GM18505 (cell line): ENCODE measurements around the gene DEGS2.
"Not testable (repeated sequence)": the region's sequence is repeated elsewhere in the genome, so short reads cannot be mapped to it uniquely, and the experiment has no call there.

ENCODE experiments used
- ATAC-seq: cut with Tn5 transposase; IDR thresholded peaks from one replicate; pipeline ENCODE4 v1.9.1; 2021; ENCODE audit not compliant: unreplicated experiment
- POLR2A ChIP-seq: IDR thresholded peaks from 4 replicates; pipeline ENCODE4 v1.6.1; 2011; ENCODE audit warnings: borderline replicate concordance; ENCODE audit not compliant: insufficient read depth, insufficient read length; ENCODE audit errors: extremely low read depth

DEGS2 gene

DNA sequence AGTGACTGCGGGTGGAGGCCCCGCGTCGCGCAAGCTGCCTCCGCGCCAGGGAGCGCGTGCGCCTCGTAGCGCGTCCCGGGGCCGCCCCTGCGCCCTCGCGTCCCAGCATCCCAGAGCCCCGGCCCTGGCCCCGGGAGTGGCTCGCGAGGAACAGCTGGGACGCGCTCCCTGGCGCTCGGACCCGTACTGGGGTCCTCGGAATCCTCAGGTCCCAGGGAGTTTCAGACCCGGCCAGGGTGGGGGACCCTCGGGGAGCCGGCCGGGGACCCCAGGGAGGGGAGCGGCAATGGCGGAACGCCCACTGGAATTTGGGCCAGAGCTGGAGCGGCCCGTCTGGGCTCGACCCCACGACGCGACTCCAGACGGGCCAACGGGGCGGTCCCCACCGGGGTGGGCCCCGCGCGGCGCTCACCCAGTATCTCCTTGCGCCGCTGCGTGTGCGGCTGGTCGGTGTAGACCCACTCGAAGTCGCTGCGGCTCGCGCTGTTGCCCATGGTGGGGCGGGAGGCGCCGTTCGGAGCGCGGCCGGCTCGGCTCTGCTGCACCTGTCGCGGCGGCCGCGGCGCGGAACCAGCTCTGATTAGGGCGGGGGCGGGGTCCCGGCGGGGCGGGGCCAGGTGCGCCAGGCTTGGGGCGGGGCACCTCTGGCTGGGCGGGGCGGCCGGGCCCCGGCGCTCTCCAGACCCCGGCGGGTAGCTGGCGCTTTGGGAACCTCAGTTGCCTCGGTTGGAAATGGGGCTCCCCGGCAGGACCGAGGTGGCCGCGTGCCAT, at the start of gene DEGS2:
Gene DEGS2, minus strand, starts transcription at position 552 of the 771 bp plus-strand sequence. Its CDS starts 58 bp downstream, at position 494.
- ATAC-seq = peak; percentile 61
- no peak for TF ChIP-seq POLR2A

DNA sequence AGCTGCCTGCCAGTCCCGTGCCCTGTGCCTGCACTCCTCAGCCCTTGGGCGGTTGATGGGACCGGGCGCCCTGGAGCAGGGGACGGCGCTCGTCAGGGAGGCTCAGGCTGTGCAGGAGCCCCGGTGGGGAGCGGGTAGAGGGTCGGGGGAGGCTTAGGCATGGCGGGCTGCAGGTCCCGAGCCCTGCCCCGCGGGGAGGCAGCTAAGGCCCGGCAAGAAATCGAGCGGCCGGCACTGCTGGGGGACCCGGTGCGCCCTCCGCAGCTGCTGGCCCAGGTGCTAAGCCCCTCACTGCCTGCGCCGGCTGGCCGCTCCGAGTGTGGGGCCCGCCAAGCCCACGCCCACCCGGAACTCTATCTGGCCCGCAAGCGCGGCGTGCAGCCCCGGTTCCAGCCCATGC, 48.7 kb upstream of the DEGS2 start:
- ATAC-seq = not testable (repeated sequence)

DNA sequence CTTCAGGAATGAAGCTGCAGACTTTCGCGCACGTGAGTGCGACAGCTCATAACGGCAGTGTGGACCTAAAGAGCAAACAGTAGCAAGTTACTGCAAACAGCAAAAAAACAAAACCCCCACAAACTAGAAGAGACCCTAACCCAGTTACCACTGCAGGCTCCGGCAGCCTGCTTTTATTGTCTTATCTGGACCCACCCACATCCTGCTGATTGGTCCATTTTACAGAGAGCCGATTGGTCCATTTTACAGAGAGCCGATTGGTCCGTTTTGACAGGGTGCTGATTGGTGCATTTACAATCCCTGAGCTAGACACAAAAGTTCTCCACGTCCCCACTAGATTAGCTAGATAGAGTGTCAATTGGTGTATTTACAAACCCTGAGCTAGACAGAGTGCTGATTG, 48.1 kb upstream of the DEGS2 start:
- not testable (repeated sequence) for ATAC-seq

DNA sequence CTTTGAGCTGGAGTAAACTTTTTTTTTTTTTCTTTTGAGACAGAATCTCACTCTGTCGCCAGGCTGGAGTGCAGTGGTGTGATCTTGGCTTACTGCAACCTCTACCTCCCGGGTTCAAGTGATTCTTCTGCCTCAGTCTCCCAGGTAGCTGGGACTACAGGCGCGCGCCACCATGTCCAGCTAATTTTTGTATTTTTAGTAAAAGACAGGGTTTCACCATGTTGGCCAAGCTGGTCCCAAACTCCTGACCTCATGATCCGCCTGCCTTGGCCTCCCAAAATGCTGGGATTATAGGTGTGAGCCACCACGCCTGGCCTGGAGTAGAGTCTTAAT, 45.4 kb upstream of the DEGS2 start:
- ATAC-seq = not testable (repeated sequence)

DNA sequence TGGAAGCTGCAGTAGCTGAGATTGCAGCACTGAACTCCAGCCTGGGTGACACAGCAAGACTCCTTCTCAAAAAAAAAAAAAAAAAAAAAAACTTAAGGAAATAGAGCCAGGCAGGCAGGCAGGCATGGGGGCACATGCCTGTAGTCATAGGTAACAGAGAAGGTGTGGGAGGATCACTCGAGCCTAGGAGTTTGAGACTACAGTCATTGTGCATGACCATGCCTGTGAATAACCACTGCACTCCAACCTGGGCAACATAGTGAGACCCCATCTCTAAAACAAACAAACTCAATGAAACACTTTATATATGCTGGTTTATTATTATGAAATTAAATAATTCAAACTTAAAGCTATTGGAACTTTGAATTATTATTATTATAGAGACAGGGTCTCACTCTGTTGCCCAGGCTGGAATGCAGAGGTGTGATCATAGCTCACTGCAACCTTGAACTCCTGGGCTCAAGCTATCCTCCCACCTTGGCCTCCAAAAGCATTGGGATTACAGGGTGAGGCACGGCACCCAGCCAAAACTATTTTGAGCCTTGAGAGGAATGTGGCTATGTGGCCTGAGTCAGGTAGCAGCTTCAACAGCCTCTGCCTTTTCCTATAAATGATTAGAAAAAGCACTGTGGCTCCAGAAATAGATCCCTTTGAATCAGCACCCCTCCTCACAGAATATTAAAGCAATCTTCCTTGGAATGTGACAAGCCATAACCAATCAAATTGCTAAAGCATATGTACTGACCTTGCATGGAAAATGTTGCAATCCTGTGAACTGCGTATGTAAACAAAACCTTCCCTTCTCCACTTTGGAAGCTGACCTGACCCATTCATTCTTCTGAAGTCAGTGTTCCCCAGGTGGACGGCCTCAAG, 44.8 kb upstream of the DEGS2 start:
- TF ChIP-seq POLR2A = no peak
- no peak for ATAC-seq

DNA sequence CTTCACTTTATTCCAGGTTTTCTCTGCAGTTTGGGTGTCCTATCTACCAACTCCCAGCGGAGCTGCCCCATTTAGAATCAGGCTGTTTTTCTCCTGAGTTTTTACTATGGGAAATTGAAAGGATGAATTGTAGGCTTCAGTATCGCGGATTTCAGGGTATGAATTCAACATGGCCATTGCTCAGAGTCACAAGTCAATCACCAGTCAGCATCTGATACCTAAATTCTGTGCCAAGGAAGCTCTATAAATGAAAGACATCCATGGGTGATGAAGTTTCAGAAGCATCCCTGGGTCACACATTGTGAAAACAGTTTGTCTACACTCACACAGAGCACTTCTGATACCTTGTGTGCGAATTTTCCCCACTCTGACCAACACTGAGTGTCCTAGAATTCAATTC, 43.7 kb upstream of the DEGS2 start:
- ATAC-seq = no peak
- TF ChIP-seq POLR2A = no peak

DNA sequence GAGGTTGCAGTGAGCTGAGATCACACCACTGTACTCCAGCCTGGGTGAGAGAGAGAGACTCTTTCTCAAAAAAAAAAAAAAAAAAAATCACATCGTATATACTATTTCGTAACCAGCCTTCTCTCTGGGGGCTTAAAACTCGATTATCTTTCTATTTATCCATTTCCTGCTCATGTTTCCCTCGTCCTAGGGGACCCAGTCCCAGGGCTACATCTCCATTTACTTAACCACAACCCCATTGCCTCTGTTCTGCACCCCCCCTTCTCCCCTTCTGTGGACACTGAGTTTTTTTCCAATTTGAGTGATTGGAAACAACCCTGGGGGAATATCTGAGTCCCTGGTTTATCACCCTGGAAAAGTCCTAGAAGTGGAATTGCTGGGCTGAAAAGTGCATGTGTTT, 43.3 kb upstream of the DEGS2 start:
- no peak for ATAC-seq
- no peak for TF ChIP-seq POLR2A

DNA sequence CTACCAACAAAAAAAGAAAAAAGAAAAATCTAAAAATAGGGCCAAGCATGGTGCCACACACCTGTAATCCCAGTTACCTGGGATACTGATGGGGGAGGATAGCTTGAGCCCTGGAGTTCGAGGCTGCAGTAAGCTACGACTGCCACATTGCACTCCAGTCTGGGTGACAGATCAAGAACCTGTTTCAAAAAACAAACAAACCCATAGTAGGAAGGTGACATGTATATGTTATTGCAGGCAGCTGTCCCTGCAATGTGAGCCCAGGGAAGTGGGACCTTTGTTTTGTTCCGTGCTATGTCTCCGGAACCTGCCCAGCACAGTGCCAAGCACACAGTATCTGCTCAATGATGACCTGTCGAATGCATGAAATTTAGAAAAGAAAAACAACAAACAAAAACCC, 42.3 kb upstream of the DEGS2 start:
- TF ChIP-seq POLR2A = no peak
- no peak for ATAC-seq

DNA sequence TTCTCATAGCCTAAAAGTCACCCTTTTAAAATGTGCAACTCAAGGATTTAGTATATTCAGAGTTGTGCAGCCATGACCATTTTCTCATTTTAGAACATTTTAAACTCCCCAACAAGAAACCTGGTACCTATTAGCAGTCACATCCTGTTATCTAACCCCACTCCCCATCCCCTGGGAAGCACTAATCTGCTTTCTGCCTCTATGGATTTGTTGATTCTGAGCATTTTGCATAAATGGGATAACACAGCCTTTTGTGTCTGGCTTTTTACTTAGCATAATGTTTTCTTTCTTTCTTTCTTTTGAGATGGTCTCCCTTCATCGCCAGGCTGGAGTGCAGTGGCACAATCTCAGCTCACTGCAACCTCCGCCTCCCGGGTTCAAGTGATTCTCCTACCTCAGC, 40.9 kb upstream of the DEGS2 start:
- no peak for TF ChIP-seq POLR2A
- ATAC-seq = no peak

DNA sequence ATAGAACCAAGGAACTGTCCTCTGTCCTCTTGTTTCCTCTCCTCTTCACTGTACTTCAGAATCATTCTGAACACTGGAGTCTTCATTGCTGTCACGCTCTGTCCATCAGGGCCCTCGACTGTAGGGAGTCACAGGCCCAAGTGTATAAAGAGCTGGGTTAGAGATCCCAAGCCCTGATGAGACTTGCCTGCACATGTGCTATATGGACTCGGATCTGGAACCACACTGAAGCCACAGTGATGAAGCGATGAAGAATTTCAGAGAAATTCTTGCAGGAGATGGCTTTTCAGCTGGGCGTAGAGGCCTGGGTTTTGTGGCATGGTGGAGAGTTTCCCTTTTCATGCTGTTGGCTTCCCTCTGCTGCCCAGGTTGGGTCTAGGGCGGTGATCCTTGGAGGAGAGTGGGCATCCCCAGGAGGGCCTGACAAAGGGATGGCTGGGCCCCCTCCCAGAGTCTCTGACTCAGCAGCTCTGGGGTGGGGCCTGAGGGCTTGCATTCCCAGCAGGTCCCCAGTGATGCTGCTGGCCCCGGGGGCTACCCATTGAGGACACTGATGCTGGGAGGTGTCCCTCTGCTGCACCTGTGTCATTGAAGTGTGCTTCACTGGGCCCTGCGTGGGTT, 39.9 kb upstream of the DEGS2 start:
- no peak for ATAC-seq
- TF ChIP-seq POLR2A = no peak

DNA sequence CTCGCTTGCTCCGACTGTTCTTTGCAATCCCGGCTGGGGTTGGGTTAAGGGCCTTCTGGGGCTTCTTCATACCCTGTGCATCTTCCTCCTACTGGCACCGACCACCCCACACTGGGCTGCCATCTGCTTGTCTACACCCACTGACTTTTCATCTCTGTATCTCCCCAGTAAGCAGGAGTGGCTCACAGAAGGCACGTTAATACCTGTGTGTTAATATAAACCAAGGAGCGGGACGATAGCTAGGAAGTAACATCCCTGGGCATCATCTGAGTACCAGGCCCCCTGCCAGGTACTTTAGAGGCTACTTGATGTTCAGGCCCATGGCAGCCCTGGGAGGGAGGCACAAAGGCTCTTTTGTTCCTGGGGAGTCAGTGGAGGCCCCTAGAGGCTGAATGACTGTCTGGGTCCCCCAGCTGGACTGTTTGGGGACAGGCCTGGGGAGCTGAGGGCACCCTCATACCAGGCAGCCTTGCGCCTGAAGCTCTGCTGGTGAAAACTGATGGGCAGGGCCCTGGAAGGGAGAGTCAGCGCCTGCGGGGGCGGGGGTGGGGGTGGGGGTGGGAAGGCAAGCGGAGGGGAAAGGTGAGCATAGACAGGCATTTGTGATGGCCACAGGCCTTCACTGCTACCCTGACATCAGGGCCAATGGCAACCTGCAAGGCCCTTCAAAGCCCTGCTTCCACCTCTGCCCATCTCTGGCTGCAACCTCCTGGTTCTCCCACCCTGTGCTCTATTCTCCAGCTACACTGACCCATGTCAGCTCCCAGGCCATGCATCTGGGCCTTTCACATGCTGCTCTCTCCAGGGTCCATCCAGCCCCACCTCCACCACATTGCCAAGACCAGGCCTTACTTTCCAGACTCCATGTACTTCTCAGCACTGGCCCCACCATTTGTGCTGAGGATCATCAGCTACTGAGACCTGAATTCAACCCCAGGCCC, 34.2 kb upstream of the DEGS2 start:
- no peak for ATAC-seq
- TF ChIP-seq POLR2A = no peak

DNA sequence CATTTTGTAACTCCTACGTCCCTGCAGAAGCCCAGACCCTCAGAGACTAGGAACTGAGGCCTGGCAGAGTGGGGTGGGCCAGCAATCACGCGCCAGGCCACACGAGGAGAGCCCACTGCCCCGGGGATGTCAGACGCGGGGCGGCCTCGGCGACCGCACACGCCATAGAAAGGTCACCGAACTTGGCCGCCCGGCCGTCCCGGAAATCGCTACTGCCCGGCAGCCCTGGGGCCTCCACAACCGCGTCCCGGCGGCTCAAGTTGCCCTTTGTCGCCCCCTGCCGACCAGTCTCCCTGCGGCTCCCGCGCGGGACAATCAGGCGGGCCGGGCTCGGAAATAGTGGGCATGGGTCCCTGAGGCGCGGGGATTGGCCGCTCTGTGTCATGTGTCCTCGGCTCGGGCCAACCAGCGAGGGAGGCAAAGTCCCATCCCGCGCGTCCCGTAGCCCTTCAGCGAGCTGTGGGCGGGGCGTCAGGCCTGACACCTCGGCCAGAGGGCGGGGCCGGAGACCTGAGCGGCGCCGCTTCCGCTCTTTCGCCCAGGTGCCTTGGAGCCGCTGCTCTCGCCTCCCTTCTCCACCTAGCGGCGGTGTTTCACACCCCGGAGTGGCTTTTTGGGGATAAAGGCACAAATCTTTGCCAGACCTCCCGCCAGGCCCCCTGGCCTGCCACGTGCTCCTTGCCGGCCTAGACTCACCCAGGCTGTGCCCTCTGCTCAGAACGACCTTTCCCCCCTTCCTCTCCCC, 33.4 kb upstream of the DEGS2 start:
- TF ChIP-seq POLR2A = peak; percentile 76
- peak; percentile 98 for ATAC-seq
